Endothelial cell of umbilical vein (primary cell): ENCODE results near the gene SLC2A4.

ENCODE experiments used
- CTCF ChIP-seq, 2 donors: IDR thresholded peaks; 1 replicate in 1 of 2; 2 replicates in 1 of 2; pipeline ENCODE4 v1.5.1; 2011; ENCODE audit warnings: low read length in 2 of 2, mild to moderate bottlenecking in 2 of 2, moderate library complexity in 2 of 2, control low read depth in 1 of 2, inconsistent platforms in 1 of 2, low read depth in 1 of 2; ENCODE audit not compliant: insufficient read depth in 1 of 2; ENCODE audit errors: extremely low read depth in 1 of 2
- FOS ChIP-seq: IDR thresholded peaks from 2 replicates; pipeline ENCODE4 v1.6.1; 2011; ENCODE audit warnings: mild to moderate bottlenecking, low read length, moderate library complexity, borderline replicate concordance; ENCODE audit not compliant: insufficient read depth
- MYC ChIP-seq: IDR thresholded peaks from one replicate; pipeline ENCODE4 v1.6.1; 2011; ENCODE audit warnings: mild to moderate bottlenecking, low read depth, low read length
- POLR2AphosphoS5 ChIP-seq: IDR thresholded peaks from 2 replicates; pipeline ENCODE4 v1.6.1; 2012; ENCODE audit warnings: low read depth, mild to moderate bottlenecking, control low read depth, low read length, moderate library complexity; ENCODE audit not compliant: insufficient read depth

- TF ChIP-seq CTCF (IDR thresholded peaks at IDR 0.05; ENCODE audit: extremely low read depth in 1 of 2, insufficient read depth in 1 of 2, low read depth in 1 of 2, low read length in 2 of 2): peak in 1 of 2 donors; percentile 8
- TF ChIP-seq MYC: no peak
- TF ChIP-seq POLR2AphosphoS5: no peak
- no peak for TF ChIP-seq FOS
Observed at GRCh38 chr17:7328840-7329373, 47.4 kb downstream of the SLC2A4 start, which contains the start of gene NEURL4.
